ENCODE data around the gene ZNF474.

DNA sequence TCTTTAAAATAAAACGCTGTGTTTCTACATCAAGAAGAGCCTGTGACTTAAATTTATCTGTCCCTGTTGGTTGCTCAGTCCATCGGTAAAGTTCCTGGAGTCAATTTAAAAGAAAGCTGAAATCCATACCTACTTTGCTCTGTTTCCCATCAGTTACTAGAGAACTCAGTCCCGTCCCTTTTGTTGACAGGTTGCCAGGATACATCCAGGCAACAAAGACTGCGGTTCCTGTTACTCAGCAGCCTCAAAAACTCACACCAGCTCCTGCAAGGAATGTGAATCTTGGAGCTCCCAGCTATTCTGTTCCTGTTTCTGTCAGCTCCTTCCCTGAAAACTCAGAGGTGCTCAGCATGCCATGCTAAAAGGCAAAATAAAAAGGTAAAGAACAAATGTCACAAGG lies at the start of gene ZNF474:
- TF ChIP-seq CTCF (IDR thresholded peaks at IDR 0.05): no peak
- no peak for TF ChIP-seq POLR2A (IDR thresholded peaks at IDR 0.05)

Measured in body of pancreas (tissue), 4 donors.